T-helper 9 cell (primary cell): ENCODE measurements around the gene CNGA3.
A peak's percentile ranks its signal among the peaks of the same experiment; 100 is the strongest.

ENCODE experiments used
- DNase-seq: peaks from one replicate; pipeline ENCODE4 v3.0.0-alpha.2; 2020

The CNGA3 gene

DNA sequence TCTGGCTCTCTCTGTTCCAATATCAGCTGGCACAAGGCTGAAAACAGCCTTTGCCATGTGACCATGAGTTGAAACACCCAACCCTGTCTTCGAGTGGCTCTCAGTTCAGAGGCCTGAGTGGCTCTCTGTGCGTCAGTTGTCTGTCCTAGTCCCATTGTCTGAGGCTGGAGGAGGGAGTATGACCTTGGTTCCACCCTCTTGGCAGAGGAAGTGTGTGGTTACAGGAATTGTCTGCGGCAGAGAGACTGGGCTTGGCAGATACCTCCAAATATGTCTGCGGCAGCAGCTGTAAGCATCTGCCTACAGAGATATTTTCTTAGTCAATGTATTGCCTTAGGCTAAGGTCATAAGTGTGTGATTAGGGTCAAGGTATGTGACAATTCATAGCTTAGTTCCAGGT is 32.6 kb downstream of the CNGA3 start:
- DNase-seq = no peak

DNA sequence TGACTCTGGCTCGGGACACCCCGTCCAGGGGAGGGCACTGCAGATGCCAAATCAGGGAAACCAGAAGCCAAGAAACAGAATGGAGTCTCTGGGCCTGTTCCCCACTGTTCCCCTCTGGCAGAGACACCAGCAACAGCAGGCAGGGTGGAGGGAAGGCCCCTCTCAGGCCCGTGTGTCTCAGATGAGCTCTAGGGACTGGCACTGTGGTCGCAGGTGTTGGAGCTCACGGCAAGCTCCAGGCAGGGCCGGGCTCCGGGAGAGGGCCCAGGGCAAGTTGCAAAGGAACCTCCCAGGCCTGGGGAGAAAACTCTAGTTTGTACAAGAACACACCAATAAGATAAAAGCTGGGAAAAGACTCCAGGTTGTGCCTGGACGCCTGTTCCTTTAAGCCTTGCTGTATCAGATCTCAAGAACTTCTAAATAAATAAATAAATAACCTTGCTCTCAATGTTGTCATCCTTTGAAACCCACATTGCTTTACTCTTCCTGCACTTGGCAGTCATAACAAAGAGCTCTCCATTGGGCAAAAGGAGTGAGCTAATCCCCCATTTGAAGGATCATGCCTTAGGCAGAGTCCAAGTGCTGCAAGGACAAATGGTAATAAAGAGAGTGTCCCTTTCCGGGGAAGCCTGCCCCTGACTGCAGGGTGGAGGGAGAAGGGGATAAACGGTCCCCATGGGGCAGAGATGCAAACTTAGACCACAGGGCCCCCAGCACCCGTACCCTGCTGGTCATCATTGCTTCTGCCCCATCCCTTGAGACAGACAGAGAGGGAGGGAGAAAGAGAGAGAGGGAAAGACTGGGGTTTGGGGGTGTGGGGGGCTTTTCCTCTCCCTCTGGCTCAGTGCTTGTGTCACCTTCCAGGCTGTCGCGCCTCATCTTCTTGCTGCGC is 33.3 kb downstream of the CNGA3 start:
- DNase-seq = no peak

DNA sequence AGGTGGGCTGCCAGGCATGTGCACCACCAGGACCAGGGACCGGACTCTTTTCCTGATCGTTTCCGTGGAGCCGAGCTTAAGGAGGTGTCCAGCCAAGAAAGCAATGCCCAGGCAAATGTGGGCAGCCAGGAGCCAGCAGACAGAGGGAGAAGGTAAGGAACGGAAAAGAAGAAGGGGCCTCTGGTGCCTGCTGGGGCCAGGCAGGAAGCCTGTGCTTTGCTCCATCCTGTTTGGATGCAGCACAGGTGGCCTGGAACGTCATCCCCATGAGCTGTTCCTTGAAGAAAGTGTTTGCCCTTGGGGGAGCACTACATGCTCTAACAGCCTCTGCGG is 33.9 kb downstream of the CNGA3 start:
- DNase-seq = no peak

DNA sequence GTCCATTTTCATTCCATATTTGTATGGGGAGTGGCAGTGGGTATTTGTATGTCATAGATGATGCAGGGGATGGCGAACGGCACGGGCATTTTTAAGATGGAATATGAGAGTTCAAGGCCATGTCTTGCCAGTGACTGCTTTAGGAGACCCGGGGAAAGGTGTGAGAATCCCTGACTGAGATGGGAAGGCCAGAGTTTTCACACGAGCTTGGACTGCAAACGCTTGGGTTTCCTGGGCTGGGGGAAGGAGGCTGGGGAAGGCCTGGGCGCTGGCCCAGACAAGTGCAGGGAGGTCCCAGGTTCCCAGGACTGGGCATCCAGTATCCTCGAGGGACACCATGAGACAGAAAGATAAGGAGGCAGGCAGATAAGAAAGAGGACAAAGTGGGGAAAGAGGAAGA is 35.2 kb downstream of the CNGA3 start:
- DNase-seq = no peak

DNA sequence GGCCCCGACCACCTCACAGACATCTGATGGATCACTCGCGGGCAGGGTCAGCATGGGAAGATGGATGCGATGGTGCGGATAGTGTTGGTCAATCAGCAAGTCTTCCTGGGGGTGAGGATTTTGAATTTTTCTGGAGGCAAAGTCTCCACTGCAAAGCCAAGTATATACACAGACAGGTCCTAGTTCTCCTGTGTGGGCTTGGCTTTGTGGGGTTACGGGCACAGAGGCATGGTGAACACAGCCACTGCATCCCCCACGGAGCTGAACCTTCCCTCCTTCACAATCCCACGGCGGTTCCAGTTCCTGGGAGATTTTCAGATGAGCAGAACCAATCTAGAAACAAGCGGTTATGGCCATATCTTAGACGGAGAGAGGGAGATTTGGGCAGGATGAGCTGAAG is 35.8 kb downstream of the CNGA3 start:
- no peak for DNase-seq

DNA sequence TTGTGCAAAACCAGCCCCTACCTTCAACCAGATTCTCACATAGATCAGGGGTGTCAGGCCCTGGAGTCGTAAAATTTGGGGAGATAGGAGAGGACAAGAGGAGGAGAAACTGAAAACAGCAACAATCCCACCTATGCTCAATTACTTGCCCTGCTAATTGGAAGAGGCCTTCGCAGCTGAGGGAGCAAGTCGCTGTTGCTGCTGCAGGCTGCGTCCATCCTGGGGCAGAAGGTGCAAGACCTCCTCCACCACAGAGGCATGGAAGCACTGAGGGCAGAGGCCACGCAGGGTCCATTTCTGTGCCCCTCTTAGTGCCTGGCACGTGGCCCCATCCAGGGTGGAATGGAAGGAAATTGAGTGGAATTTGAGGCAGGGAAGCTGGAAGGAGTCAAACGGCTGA is 36.5 kb downstream of the CNGA3 start:
- DNase-seq = no peak

DNA sequence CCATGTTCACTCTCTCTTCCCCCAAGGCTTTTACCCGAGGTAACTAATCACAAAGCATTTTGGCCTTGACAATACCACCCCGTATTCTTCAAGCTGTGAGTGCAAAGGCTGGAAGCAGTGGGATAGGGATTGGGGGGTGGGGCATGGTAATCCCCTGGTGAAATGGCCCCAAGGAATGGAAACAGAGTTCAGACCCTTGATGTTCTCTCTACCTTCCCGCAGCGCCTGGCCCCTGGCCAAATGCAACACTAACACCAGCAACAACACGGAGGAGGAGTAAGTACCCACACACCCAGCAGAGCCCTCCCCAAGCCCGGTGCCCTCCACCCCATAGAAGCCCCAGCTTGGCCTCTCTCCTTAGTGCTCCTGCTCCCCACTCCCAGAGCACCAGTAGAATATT is 36.9 kb downstream of the CNGA3 start:
- DNase-seq = no peak

DNA sequence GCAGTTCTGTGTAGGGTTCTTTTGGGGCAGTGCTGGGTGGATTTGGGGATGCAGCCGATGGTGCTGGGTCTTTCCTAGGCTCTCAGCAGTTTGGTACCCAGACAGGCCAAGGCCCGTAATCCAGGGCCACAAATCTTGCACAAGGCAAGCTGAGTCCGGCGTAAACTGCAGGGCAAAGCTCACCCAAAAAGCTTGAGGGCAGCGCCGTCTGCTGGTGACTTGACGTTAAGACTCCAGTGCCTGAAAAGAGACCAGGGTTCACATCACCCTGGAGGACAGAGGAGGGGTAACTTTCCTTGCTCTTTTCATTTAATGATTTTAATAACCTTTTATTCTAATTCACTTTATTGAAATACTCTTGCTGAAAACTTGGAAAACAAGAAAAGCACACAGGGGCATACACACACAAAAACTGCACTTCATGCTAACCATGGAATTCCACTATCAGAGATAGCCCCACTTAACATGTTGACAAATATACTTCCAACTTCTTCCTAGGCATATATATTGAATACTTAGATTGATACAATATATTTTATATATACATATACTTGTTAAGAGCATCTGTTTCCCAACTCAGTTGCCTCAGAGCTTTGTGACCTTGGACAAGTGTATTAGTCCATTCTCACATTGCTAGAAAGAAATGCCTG is 38.9 kb downstream of the CNGA3 start:
- DNase-seq = peak; percentile 61

DNA sequence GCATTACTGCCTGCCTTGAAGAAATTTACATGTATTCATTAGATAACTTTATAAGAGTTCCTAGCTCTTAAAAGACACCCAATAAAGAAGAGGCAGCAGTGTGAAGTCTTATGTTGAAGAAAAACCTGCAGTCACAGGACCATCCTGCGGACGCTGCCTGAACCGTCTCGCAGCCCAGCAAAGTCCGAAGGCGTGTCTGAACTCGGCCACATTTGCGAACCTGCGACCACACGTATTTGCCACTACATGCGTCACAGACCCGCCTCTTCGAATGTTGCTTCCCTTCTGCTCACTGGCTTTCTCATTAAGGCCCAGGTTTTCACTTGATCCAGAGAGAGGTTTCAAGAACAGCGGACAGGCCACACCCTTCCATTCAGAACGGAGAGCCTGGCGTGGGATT is 41.2 kb downstream of the CNGA3 start:
- DNase-seq = no peak

DNA sequence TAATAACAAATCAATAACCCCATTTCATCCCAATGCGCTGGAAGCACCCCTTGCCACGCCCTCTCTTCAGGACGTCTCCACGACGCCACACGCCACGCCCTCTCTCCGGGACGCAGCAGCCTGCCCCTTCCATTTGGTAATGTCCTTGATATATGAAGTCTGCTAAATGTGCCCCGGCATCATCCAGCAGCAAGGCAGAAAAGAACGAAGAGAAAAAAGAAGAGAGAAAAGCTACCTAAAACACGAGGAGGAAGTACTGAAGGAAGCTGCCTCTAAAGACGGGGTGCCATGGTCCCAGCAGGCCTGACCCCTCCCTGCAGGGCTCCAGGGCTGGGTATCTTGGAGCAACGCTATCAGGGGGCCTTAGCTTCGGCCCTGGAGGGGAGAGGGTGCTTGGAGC is 41.8 kb downstream of the CNGA3 start:
- DNase-seq = no peak

DNA sequence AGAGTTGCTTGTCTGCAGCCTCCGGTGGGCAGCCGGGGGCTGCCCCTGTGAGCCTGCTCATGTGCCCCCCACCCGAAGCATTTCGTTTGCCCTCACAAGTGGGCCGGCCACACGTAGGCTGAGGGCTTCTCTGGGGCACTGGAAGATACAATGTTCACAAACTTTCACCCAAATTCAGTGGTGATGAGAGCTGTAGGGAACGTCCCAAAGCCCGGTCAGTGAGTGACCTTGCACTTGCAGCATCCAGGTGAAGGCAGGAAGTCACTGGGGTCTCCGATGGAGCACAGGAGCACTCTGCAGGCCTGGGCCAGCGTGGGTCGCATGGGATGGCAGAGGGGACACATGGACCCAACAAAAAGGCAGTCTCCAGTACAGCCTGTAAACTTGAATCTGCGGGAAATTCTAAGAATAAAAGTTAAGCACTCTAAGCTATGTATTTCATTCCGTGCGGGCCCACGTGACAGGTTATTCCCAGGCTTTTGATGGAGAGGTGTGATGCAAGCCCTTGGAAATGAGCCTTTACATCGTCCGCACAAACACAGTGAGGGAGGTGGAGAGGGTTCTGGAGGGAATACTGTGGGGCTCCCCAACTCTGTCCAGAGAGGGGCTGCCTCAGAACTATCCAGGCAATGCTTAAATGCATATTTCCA is 42.5 kb downstream of the CNGA3 start:
- no peak for DNase-seq

DNA sequence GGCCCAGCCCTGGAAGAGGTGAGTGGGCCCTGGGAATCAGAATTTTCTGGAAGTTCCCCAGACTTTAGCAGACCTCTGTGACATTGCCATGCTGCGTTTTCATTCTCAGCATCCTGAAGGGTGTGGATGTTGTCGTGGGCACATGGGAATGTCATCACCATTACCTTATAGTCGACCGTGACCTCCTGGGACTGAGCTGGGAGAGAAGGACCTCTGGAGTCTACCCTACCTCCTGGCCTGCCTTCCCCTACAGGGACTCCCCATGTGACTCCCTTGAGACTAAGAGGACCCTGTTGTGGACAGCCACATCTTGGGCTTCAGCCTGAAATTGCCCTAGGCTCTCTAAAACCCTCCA is 43.0 kb downstream of the CNGA3 start:
- DNase-seq = no peak

DNA sequence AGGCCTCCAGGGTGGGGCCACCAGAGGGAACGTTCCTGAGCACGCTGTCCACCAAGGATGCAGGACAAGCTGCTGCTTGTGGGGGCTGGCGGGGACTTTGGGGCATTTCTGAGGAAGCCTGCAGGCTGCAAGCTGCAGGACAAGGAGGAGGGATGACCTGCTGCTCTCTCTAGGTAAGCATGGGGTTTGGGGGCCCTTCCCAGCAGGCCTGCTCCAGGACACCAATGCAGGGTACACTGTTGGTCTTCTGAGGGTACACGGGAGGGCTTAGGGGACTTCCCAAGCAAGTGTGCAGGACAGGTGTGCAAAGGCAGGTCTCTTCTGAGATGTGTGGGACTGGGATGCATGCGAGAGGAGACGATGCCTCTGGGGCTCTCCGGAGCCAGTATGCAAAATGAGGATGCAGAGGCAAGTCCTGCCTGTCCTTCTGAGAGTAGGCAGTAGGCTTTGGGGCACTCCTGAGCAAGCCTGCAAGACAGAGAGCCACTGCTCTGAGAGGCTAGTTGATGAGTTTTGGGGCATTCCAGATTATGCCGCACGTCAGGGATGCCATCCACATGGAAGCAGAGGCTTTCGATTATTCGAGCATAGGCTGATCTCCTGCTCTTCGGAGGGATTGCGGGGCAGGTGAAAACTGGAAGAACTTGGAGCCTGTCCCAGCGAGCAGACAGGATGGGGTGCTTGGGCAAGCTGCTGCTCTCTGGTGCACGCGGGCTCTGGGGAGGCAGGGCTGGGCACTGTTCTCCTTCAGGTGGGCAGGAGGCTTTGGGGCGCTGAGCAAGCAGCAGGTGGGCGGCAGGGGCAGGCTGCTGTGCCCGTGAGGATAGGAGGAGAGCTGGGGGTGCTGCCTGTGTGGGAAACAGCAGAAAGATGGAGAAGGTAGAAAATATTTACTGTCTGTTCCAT is 44.6 kb downstream of the CNGA3 start:
- DNase-seq = no peak

DNA sequence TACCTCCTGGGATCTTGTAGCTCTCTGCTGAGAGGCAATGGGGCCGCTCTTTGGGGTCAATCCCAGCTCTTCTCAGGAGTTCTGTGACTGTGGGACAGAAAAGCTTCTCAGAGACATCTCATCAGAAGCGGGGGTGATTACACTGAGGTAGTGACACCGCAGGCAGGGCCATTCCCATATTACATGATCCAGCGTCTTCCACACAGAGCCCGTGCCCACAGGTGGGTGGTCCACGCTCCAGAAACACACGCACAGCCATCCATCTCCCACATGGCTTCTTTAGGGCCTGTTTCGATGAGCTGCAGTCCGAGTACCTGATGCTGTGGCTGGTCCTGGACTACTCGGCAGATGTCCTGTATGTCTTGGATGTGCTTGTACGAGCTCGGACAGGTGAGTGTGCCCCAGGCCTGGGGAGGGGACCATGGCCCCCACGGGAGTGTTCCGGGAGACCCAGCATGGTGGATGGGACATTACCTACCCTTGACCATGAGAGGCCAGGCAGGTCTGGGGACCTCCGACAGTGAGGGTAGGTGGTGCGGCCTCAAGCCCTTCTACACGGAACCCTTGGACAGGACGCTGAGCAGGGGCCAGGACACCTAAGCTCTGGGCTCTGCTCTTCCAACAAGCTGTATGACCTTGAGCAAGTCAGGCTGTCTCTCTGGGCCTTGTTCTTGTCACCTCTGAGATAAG is 45.5 kb downstream of the CNGA3 start:
- no peak for DNase-seq

DNA sequence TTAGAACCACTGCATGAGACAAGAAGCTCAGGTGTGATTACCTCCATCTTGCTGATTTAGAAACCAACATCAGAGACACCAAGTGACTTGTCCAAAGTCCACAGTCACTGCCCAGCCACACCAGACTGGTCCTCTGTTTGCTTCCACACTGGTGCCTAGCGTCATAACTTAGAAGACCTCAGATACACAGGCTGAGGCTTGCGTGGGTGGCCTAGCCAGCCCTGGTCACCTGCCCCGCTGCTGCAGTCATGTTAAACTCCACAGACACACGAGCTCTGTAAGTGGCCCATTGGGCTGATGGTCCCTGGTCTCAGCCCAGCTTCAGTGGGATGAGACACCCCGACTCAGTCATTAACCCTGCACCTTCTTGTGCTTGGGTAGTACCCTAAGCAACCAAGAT is 47.1 kb downstream of the CNGA3 start:
- DNase-seq = no peak

DNA sequence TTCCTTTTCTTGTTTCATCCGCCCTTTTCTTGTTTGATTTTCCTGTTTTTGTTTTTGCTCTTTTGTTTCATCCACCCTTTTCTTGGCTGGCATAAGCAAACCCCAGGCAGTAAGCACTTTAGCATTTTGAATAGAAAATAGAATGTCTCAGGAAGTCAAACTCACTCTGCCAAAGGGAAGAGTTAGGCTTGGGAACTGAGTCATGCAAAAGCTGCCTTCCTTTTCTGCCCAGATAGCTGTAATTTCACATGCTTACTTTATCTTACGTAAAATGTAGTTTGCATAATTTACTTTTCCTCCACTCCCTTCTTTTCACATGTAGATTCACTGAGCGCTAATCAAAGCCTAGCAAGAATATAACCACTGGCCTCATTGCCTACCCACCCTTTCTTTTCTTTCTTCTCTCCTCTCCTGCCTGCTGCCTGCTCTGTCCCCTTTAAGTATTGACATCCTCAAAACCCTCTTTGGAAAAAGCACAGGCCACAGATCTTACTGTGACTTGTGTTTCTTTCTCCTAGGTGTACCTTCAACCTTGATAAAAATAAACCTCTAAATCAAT is 48.4 kb downstream of the CNGA3 start:
- DNase-seq = no peak

DNA sequence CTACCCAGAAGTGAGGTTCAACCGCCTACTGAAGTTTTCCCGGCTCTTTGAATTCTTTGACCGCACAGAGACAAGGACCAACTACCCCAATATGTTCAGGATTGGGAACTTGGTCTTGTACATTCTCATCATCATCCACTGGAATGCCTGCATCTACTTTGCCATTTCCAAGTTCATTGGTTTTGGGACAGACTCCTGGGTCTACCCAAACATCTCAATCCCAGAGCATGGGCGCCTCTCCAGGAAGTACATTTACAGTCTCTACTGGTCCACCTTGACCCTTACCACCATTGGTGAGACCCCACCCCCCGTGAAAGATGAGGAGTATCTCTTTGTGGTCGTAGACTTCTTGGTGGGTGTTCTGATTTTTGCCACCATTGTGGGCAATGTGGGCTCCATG is 49.7 kb downstream of the CNGA3 start:
- no peak for DNase-seq

DNA sequence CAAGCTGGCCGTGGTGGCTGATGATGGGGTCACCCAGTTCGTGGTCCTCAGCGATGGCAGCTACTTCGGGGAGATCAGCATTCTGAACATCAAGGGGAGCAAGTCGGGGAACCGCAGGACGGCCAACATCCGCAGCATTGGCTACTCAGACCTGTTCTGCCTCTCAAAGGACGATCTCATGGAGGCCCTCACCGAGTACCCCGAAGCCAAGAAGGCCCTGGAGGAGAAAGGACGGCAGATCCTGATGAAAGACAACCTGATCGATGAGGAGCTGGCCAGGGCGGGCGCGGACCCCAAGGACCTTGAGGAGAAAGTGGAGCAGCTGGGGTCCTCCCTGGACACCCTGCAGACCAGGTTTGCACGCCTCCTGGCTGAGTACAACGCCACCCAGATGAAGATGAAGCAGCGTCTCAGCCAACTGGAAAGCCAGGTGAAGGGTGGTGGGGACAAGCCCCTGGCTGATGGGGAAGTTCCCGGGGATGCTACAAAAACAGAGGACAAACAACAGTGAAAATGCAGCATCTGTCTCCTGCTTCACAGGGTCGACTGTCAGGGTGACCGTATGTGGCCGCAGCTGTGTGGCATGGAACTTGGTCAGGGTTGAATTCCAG is 50.6 kb downstream of the CNGA3 start:
- no peak for DNase-seq

DNA sequence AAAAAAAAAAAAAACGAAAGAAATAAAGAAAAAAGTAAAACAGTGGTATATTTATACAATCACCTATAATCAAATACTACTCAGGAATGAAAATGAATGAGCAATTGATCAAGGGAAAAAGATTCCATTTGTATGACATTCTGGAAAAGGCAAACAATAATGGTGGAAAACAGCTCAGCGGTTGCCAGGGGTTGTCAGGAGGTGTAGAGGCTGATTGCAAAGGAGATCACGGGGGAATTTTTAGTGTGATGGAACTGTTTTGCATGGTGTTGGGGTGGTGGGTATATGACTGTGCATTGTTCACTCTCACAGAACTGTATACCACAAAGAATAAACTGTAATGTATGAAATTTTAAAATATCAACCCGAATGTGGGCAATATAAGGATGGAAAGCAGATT is 52.9 kb downstream of the CNGA3 start:
- no peak for DNase-seq

DNA sequence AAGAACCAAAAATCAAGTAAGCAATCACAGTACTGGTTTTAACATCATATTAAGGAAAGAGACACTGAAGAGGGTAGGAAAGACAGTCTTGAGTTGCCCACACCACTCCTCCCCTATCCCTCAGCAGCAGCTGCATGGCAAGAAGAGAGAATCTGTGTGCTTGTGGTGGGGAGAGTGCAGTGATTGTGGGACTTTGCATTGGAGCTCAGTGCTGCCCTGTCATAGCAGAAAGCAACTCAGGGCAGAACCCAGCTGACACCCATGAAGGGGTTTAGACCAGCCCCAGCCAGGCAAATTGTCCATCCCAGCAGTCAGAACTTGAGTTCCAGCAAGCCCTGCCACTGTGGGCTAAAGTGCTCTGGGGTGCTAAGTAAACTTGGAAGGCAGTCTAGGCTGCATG is 57.6 kb downstream of the CNGA3 start:
- no peak for DNase-seq

DNA sequence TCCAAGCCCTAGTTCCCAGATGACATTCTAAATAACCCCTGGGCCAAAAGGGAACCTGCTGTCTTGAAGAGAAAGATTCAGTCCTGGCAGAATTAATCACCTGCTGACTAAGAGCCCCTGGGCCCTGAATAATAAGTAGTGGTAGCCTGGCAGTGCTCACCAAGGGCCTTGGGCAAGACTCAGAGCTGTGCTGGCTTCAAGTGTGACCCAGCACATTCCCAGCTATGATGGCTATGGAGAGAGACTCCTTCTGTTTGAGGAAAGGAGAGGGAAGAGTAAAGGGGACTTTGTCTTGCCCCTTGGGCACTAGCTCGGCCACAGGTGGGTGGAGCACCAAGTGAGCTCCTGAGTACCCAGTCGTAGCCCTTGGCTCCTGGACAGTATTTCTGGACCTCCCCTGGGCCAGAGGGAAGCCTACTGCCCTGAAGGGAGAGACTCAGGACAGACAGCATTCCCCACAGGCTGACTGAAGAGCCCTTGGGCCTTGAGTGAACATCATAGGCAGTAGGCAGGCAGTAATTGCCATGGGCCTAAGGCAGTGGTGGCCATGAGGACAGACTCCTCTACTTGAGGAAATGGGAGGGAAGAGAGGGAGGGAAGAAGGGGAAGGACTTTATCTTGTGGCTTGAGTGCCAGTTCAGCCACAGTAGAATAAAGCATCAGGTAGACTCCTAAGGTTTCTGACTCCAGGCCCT is 58.4 kb downstream of the CNGA3 start:
- DNase-seq = no peak
